Subcutaneous adipose tissue (tissue), 4 donors: Measurements from ENCODE around the gene TBC1D2B. TPM values are rescaled to one million over a fixed set of nuclear protein-coding genes. Genes with fewer than 3 reads are reported as not detected.

Experiments used
- CTCF ChIP-seq: fragments of 450-650 bp; IDR thresholded peaks from one replicate; pipeline ENCODE4 v1.5.1; 2016; ENCODE audit warnings: low read depth, mild to moderate bottlenecking, control low read depth, antibody characterized with exemption, moderate library complexity
- total RNA-seq, 4 donors: library from RNA; depleted of rRNA; stranded (reverse); fragments of >200 nt; gene quantifications; one replicate each; pipeline ENCODE4 v1.1.0, GENCODE V29; 2016

TBC1D2B gene
- total RNA-seq, 4 donors from 2014 or later: 57.6 to 112 (median 101) TPM

- no peak for TF ChIP-seq CTCF
Measured at GRCh38 chr15:78077871-78078210, 330 bp upstream of the TBC1D2B start.

- no peak for TF ChIP-seq CTCF
Measured at GRCh38 chr15:78076231-78077052, 1.1 kb downstream of the TBC1D2B start.

- no peak for TF ChIP-seq CTCF
Measured at GRCh38 chr15:78075490-78076230, 1.9 kb downstream of the TBC1D2B start.

- TF ChIP-seq CTCF: no peak
Measured at GRCh38 chr15:78073046-78073787, 4.3 kb downstream of the TBC1D2B start.

GRCh38 chr15:78072080-78072892 lies 5.2 kb downstream of the TBC1D2B start:
- TF ChIP-seq CTCF: no peak

GRCh38 chr15:78071383-78071782 lies 6.1 kb downstream of the TBC1D2B start:
- no peak for TF ChIP-seq CTCF
